Prostate gland (tissue), 2 donors: Measurements from ENCODE around the gene NHS. TPM values are rescaled to one million over a fixed set of nuclear protein-coding genes. Genes with fewer than 3 reads are reported as not detected.
A peak's percentile ranks its signal among the peaks of the same experiment; 100 is the strongest.

Source experiments
- DNase-seq: peaks from one replicate; pipeline ENCODE4 v3.0.0-alpha.2; 2019; ENCODE audit warnings: low spot score
- H3K27ac ChIP-seq, 2 donors: fragments of 200-600 bp; sonication (generic); 2 replicates each; pipeline ENCODE4 v1.5.1; 2017 to 2019
- H3K27me3 ChIP-seq: fragments of 200-600 bp; sonication (generic); replicated peaks from 2 replicates; pipeline ENCODE4 v1.5.1; 2019; ENCODE audit not compliant: insufficient read depth
- H3K36me3 ChIP-seq, 2 donors: fragments of 200-600 bp; sonication (generic); 1 replicate in 1 of 2; 2 replicates in 1 of 2; pipeline versions ENCODE4 v1.5.1 to v1.8.1; 2017 to 2019
- H3K4me1 ChIP-seq: fragments of 200-600 bp; sonication (generic); replicated peaks from 2 replicates; pipeline ENCODE4 v1.5.1; 2019
- H3K4me3 ChIP-seq, 2 donors: fragments of 200-600 bp; sonication (generic); 2 replicates each; pipeline ENCODE4 v1.5.1; 2017 to 2019
- H3K9me3 ChIP-seq: fragments of 200-600 bp; sonication (generic); 2 replicates; pipeline ENCODE4 v1.5.1; 2017
- POLR2A ChIP-seq: fragments of 450-650 bp; IDR thresholded peaks from one replicate; pipeline ENCODE4 v1.6.1; 2016; ENCODE audit warnings: antibody characterized with exemption, mild to moderate bottlenecking
- POLR2AphosphoS5 ChIP-seq: sonication (generic); formaldehyde crosslinking; IDR thresholded peaks from one replicate; pipeline ENCODE4 v1.6.1; 2017; ENCODE audit warnings: antibody characterized with exemption
- WGBS: methylation state at CpG from one replicate; pipeline ENCODE4 v1.1.5; 2018; 5-methylcytosine and 5-hydroxymethylcytosine counted together
- intact Hi-C: fragments of 100-400 bp; cut with DNase I; formaldehyde crosslinking; loops from one replicate; pipeline ENCODE4 v1.14.2; 2022
- total RNA-seq, 2 donors: library from RNA; depleted of rRNA; stranded (reverse); fragments of >200 nt; gene quantifications; one replicate each; pipeline ENCODE4 v1.1.0, GENCODE V29; 2016
- TF ChIP-seq, protein P1 (sequence below), 4 experiments: fragments of 200-600 bp in 2 of 4; fragments of 450-650 bp in 2 of 4; sonication (generic) in 2 of 4; IDR thresholded peaks; 1 replicate in 3 of 4; 2 replicates in 1 of 4; pipeline ENCODE4 v1.5.1; 2016 to 2019; ENCODE audit warnings: antibody characterized with exemption in 4 of 4, mild to moderate bottlenecking in 2 of 4, moderate library complexity in 2 of 4

Gene NHS
- total RNA-seq, 2 donors from 2014 or later: 4.8 to 17.7 TPM

DNA sequence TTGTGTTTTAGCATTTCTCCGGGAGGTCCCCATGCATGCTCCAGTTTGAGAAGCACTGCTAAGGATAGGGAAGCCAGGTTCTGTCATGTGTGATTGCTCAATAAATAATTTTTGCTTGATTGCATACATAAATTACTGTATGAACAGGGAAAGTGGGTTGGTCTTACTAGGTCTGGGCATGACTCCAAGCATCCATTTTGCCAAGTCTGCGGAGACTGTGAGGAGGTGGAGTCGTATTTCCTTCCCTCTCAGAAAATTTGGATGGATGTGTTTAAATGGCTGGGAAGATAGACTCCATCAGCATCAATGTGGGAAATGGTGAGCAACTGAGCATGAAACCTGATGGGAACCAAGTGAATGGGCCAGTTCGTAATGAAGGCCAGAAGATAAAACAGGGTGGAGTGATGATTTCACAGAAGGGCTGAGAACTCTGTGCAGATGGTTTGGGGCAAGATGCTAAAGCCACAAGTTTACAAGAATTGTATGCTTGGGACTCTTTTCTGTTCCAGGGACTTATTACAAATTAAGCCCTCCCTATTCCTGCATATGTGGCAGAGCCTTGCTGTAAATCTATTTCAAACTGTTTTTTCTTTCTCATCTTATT, 84.1 kb downstream of the NHS start:
- no peak for TF ChIP-seq POLR2A
- no peak for TF ChIP-seq POLR2AphosphoS5
- no peaks in the 10 kb centered on the region for H3K36me3 ChIP-seq
- H3K4me1 ChIP-seq: no peaks in the 10 kb centered on the region
- DNase-seq: peak; percentile 8
- no peak overlapping the region for H3K27ac ChIP-seq
- WGBS: 13% methylated on average over 4 of the region's 4 CpGs
- H3K27me3 ChIP-seq: no peaks in the 10 kb centered on the region
- H3K4me3 ChIP-seq: no peak overlapping the region
- H3K9me3 ChIP-seq: no peaks in the 10 kb centered on the region
- intact Hi-C loops: no loop called here

DNA sequence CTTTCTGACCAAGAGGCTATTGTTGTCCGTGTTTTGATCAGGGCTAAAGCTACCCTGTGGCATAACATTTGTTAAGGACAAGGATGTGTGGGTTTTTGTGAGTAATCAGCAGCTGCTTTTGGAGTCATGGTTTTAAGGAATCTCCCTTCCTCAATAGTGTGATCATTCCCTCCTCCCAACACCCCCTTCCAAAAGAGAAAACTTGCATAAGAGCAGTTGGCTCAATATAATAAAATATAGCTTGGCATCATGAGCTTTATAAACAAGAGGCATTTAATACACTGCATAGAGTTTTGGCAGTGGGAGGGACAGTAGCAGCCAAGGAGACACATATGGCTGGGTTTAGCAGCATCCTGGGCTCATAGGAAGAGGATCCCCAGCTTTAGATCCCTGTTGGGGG, 84.7 kb downstream of the NHS start:
- H3K27ac ChIP-seq: no peak overlapping the region
- H3K4me1 ChIP-seq: no peaks in the 10 kb centered on the region
- intact Hi-C loops: no loop called here
- no peaks in the 10 kb centered on the region for H3K27me3 ChIP-seq
- H3K4me3 ChIP-seq: no peak overlapping the region
- H3K36me3 ChIP-seq: no peaks in the 10 kb centered on the region
- TF ChIP-seq POLR2AphosphoS5 (no peak), POLR2A (no peak)
- TF ChIP-seq, protein P1, sequence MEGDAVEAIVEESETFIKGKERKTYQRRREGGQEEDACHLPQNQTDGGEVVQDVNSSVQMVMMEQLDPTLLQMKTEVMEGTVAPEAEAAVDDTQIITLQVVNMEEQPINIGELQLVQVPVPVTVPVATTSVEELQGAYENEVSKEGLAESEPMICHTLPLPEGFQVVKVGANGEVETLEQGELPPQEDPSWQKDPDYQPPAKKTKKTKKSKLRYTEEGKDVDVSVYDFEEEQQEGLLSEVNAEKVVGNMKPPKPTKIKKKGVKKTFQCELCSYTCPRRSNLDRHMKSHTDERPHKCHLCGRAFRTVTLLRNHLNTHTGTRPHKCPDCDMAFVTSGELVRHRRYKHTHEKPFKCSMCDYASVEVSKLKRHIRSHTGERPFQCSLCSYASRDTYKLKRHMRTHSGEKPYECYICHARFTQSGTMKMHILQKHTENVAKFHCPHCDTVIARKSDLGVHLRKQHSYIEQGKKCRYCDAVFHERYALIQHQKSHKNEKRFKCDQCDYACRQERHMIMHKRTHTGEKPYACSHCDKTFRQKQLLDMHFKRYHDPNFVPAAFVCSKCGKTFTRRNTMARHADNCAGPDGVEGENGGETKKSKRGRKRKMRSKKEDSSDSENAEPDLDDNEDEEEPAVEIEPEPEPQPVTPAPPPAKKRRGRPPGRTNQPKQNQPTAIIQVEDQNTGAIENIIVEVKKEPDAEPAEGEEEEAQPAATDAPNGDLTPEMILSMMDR (IDR thresholded peaks at IDR 0.05): no peak
- no peaks in the 10 kb centered on the region for H3K9me3 ChIP-seq
- no peak for DNase-seq
- WGBS: 78% methylated on average over 1 of the region's 1 CpG

DNA sequence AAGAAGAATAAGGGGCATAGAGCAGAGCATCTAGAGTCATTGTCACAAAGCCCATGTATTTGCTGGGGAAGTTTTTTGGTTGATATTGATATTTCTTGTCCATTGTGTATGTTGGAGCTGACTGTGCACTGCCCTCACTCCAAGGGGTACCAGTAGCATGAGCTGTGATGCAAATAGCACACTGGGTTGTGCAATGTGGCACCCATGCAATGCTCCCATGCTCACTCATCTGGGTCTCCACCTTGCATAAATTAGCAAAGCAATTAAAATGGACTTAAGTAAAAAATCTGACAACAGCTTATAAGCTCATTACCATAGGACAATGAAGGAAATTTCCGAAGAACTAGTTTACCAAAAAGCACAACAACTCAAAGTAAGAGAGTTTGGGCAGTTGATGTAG, 87.9 kb downstream of the NHS start:
- TF ChIP-seq POLR2A (no peak), POLR2AphosphoS5 (no peak)
- TF ChIP-seq, protein P1 (IDR thresholded peaks at IDR 0.05): no peak
- Histone ChIP-seq H3K9me3 (no peaks in the 10 kb centered on the region), H3K36me3 (no peaks in the 10 kb centered on the region), H3K27me3 (no peaks in the 10 kb centered on the region), H3K27ac (no peak overlapping the region), H3K4me1 (no peaks in the 10 kb centered on the region), H3K4me3 (no peak overlapping the region)
- WGBS: 100% methylated on average over 1 of the region's 1 CpG
- intact Hi-C loops: no loop called here
- no peak for DNase-seq

DNA sequence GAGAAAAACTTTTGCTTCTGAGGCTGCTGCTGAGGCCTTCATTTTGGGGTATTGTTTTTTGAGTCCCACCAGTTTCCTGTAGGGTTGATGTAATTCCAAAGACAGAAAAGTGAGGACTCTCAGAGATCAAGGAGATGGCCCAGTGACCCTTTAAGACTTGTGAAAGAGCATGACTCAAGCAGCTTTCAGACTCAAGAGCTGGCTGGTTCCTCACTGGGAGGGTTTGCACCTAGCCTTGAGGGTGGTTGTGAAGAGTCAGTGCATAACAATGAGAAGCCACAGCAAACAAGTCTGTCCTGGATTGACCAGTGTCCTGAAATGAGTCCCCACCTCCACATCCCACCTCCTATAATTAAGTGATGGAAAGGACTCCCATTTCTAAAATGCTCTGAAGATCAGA, 89.2 kb downstream of the NHS start:
- Histone ChIP-seq H3K9me3 (no peaks in the 10 kb centered on the region), H3K4me1 (no peaks in the 10 kb centered on the region), H3K27me3 (no peaks in the 10 kb centered on the region), H3K4me3 (no peak overlapping the region), H3K27ac (no peak overlapping the region), H3K36me3 (no peaks in the 10 kb centered on the region)
- intact Hi-C loops: no loop called here
- TF ChIP-seq, protein P1 (IDR thresholded peaks at IDR 0.05): no peak
- TF ChIP-seq POLR2A: no peak
- TF ChIP-seq POLR2AphosphoS5: no peak
- DNase-seq: no peak

DNA sequence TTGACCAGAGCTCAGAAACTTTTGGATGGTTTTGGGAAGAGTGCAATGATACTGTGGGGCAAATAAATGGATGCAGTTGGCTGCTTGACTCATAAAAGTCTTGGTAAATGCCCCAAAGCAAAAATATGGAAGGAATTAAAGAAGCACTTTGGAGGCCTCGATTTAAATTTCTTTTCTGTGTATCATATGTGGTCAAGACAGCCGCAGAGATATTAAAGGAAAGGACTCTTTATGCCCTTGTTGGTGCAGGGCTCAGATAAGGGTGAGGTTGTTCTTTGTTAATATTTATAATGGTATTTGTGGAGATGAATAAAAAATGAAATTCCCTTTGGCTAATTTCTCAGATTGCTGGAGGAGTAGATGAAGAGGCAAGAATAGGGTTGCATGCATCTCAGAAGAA, 90.2 kb downstream of the NHS start:
- Histone ChIP-seq H3K36me3 (no peaks in the 10 kb centered on the region), H3K4me3 (no peak overlapping the region), H3K27ac (no peak overlapping the region), H3K4me1 (no peaks in the 10 kb centered on the region), H3K27me3 (no peaks in the 10 kb centered on the region), H3K9me3 (no peaks in the 10 kb centered on the region)
- 90% methylated on average over 2 of the region's 2 CpGs for WGBS
- DNase-seq: no peak
- intact Hi-C loops: no loop called here
- TF ChIP-seq POLR2A (no peak), POLR2AphosphoS5 (no peak)
- TF ChIP-seq, protein P1 (IDR thresholded peaks at IDR 0.05): no peak
